H1 (cell line): Measurements from ENCODE around the gene HSF2. TPM values are rescaled to one million over a fixed set of nuclear protein-coding genes. Genes with fewer than 3 reads are reported as not detected.

ENCODE experiments used
- CTCF ChIA-PET: fragments of 300-600 bp; sonication (Branson Sonifier 250); formaldehyde crosslinking; loops from one replicate; lab custom pipeline; 2021; ENCODE audit not compliant: partially characterized antibody; lab: Charles Lee
- POLR2A ChIA-PET: fragments of 300-600 bp; sonication (Branson Sonifier 250); formaldehyde crosslinking; loops from one replicate; lab custom pipeline; 2021; ENCODE audit warnings: inconsistent platforms; ENCODE audit not compliant: partially characterized antibody; lab: Charles Lee
- DNase-seq, 2 experiments: peaks; one replicate each; pipeline versions ENCODE4 v3.0.0 to v3.0.0-alpha.2; 2010 to 2022; ENCODE audit warnings: low spot score in 2 of 2, low read depth in 1 of 2, mixed read lengths in 1 of 2
- FAIRE-seq: peaks from 2 replicates; lab custom pipeline; 2011; peaks lifted over from hg19 to GRCh38; lab: Jason Lieb, UNC
- H2AFZ ChIP-seq: 2 replicates; pipeline ENCODE4 v1.8.1; 2012; ENCODE audit warnings: low read length, inconsistent platforms
- H2AK5ac ChIP-seq: 2 replicates; pipeline ENCODE4 v1.6.1; 2013; ENCODE audit warnings: low read depth, low read length
- H2BK120ac ChIP-seq: replicated peaks from 2 replicates; pipeline ENCODE3; 2013; ENCODE audit warnings: low read depth, low read length, inconsistent platforms
- H2BK12ac ChIP-seq: 2 replicates; pipeline ENCODE4 v1.6.1; 2013; ENCODE audit warnings: low read depth, low read length
- H2BK15ac ChIP-seq: 2 replicates; pipeline ENCODE4 v1.6.1; 2013; ENCODE audit warnings: low read length
- H2BK20ac ChIP-seq: 2 replicates; pipeline ENCODE4 v1.6.1; 2013; ENCODE audit warnings: low read length
- H2BK5ac ChIP-seq: 2 replicates; pipeline ENCODE4 v1.6.1; 2013; ENCODE audit warnings: low read depth, low read length
- H3K14ac ChIP-seq: 2 replicates; pipeline ENCODE4 v1.6.1; 2013; ENCODE audit warnings: inconsistent platforms; ENCODE audit not compliant: insufficient read length
- H3K18ac ChIP-seq: 2 replicates; pipeline ENCODE4 v1.6.1; 2013; ENCODE audit warnings: low read length; ENCODE audit errors: extremely low read depth
- H3K23ac ChIP-seq: 2 replicates; pipeline ENCODE4 v1.6.1; 2013; ENCODE audit warnings: inconsistent platforms; ENCODE audit not compliant: insufficient read length
- H3K23me2 ChIP-seq: 2 replicates; pipeline ENCODE4 v1.6.1; 2013; ENCODE audit warnings: low read depth, low read length
- H3K27ac ChIP-seq: 2 replicates; pipeline ENCODE4 v1.6.1; 2011; ENCODE audit warnings: low read depth, low read length, inconsistent platforms
- H3K27me3 ChIP-seq, 4 experiments: replicated peaks in 1 of 4; 1 replicate in 1 of 4; 2 replicates in 3 of 4; pipeline versions ENCODE4 v1.6.1 to v1.8.1; 2011 to 2013; ENCODE audit warnings: low read length in 3 of 4, mild to moderate bottlenecking in 3 of 4, inconsistent platforms in 2 of 4, mixed read lengths in 2 of 4, moderate library complexity in 1 of 4; ENCODE audit not compliant: control insufficient read depth in 3 of 4, insufficient read depth in 3 of 4; ENCODE audit errors: extremely low read depth in 1 of 4
- H3K36me3 ChIP-seq, 4 experiments: 2 replicates each; pipeline versions ENCODE4 v1.6.1 to v1.8.1; 2011 to 2013; ENCODE audit warnings: mild to moderate bottlenecking in 4 of 4, low read length in 3 of 4, moderate library complexity in 2 of 4, control low read depth in 1 of 4, inconsistent platforms in 1 of 4; ENCODE audit not compliant: insufficient read depth in 4 of 4, control insufficient read depth in 2 of 4
- H3K4ac ChIP-seq: replicated peaks from 2 replicates; pipeline ENCODE3; 2013; ENCODE audit warnings: low read length, low read depth, mixed read lengths, inconsistent platforms; ENCODE audit not compliant: insufficient read length
- H3K4me1 ChIP-seq, 4 experiments: replicated peaks in 1 of 4; 1 replicate in 1 of 4; 2 replicates in 3 of 4; pipeline versions ENCODE4 v1.6.1 to v1.8.1; 2011 to 2013; ENCODE audit warnings: low read length in 3 of 4, inconsistent platforms in 2 of 4, mixed read lengths in 1 of 4; ENCODE audit not compliant: insufficient read depth in 4 of 4, control insufficient read depth in 3 of 4
- H3K4me2 ChIP-seq, 2 experiments: 2 replicates each; pipeline versions ENCODE4 v1.6.1 to v1.8.1; 2011 to 2013; ENCODE audit warnings: low read depth in 2 of 2, low read length in 2 of 2, control low read depth in 1 of 2, inconsistent platforms in 1 of 2, mild to moderate bottlenecking in 1 of 2; ENCODE audit not compliant: insufficient read depth in 1 of 2
- H3K4me3 ChIP-seq, 4 experiments: fragments of 200-600, 300-600 bp in 1 of 4; sonication (generic), shearing (Covaris generic), sonication (Bioruptor Twin) in 1 of 4; 2 replicates each; pipeline versions ENCODE4 v1.5.1 to v1.8.1; 2011 to 2016; ENCODE audit warnings: low read length in 4 of 4, low read depth in 3 of 4, control low read depth in 2 of 4, inconsistent platforms in 2 of 4, mild to moderate bottlenecking in 2 of 4, mixed read lengths in 1 of 4, moderate library complexity in 1 of 4; ENCODE audit not compliant: insufficient read depth in 2 of 4; ENCODE audit errors: extremely low read depth in 1 of 4
- H3K56ac ChIP-seq: replicated peaks from 2 replicates; pipeline ENCODE3; 2013; ENCODE audit warnings: low read depth, mild to moderate bottlenecking, mixed read lengths, low read length, inconsistent platforms; ENCODE audit not compliant: insufficient read length
- H3K79me1 ChIP-seq: 2 replicates; pipeline ENCODE4 v1.6.1; 2013; ENCODE audit warnings: low read depth, low read length, control low read depth
- H3K79me2 ChIP-seq, 2 experiments: 2 replicates each; pipeline versions ENCODE4 v1.6.1 to v1.8.1; 2012 to 2013; ENCODE audit warnings: low read length in 2 of 2, mild to moderate bottlenecking in 2 of 2, inconsistent platforms in 1 of 2; ENCODE audit not compliant: insufficient read depth in 2 of 2, control insufficient read depth in 1 of 2
- H3K9ac ChIP-seq, 4 experiments: replicated peaks in 1 of 4; 1 replicate in 1 of 4; 2 replicates in 3 of 4; pipeline versions ENCODE4 v1.6.1 to v1.8.1; 2011 to 2013; ENCODE audit warnings: low read depth in 3 of 4, low read length in 3 of 4, control low read depth in 2 of 4, mild to moderate bottlenecking in 2 of 4, moderate library complexity in 2 of 4, inconsistent platforms in 1 of 4; ENCODE audit errors: extremely low read depth in 1 of 4
- H3K9me3 ChIP-seq, 2 experiments: 2 replicates each; pipeline versions ENCODE4 v1.6.1 to v1.8.1; 2012 to 2013; ENCODE audit warnings: mild to moderate bottlenecking in 2 of 2, moderate library complexity in 2 of 2, control low read depth in 1 of 2, inconsistent platforms in 1 of 2, low read depth in 1 of 2, low read length in 1 of 2, mixed read lengths in 1 of 2; ENCODE audit not compliant: insufficient read depth in 2 of 2
- H4K20me1 ChIP-seq, 2 experiments: replicated peaks in 1 of 2; 2 replicates each; pipeline versions ENCODE3 to v1.8.1; 2011 to 2013; ENCODE audit warnings: inconsistent platforms in 2 of 2, low read length in 2 of 2, mild to moderate bottlenecking in 1 of 2; ENCODE audit not compliant: insufficient read depth in 2 of 2, control insufficient read depth in 1 of 2
- H4K5ac ChIP-seq: 2 replicates; pipeline ENCODE4 v1.6.1; 2013; ENCODE audit warnings: low read length, low read depth, mixed read lengths, inconsistent platforms; ENCODE audit not compliant: insufficient read length
- H4K8ac ChIP-seq: 2 replicates; pipeline ENCODE4 v1.8.0; 2013; ENCODE audit warnings: mild to moderate bottlenecking, moderate library complexity, low read length, inconsistent platforms; ENCODE audit not compliant: insufficient read depth; ENCODE audit errors: extremely low read depth
- H4K91ac ChIP-seq: replicated peaks from 2 replicates; pipeline ENCODE3; 2013; ENCODE audit warnings: low read length, mixed read lengths, inconsistent platforms; ENCODE audit not compliant: insufficient read length
- RNF2 ChIP-seq: fragments of 200-900, 300-1000 bp; sonication (generic); IDR thresholded peaks from 2 replicates; pipeline ENCODE4 v1.7.1; 2016; ENCODE audit warnings: borderline replicate concordance, low read depth, mild to moderate bottlenecking, antibody characterized with exemption, low read length; ENCODE audit not compliant: poor library complexity, severe bottlenecking; ENCODE audit errors: missing control alignments
- SIX5 ChIP-seq: IDR thresholded peaks from 2 replicates; pipeline ENCODE4 v1.6.1; 2011; ENCODE audit warnings: mild to moderate bottlenecking, low read depth, low read length
- TCF12 ChIP-seq: IDR thresholded peaks from 2 replicates; pipeline ENCODE4 v1.6.1; 2011; ENCODE audit warnings: low read depth, mild to moderate bottlenecking, low read length
- WGBS, 2 experiments: shearing (Covaris generic) in 1 of 2; methylation state at CpG; one replicate each; pipeline versions ENCODE4 v1.1.6 to v1.1.7; 2013 to 2015; ENCODE audit warnings: low lambda C conversion rate in 2 of 2, mixed read lengths in 2 of 2, inconsistent platforms in 1 of 2, low coverage in 1 of 2, missing lambda C conversion rate in 1 of 2; ENCODE audit not compliant: insufficient replicate concordance in 2 of 2, insufficient coverage in 1 of 2, insufficient read length in 1 of 2; ENCODE audit errors: extremely low coverage in 1 of 2, missing lambda C conversion rate in 1 of 2; 5-methylcytosine and 5-hydroxymethylcytosine counted together
- polyA plus RNA-seq, 7 experiments: library from polyadenylated mRNA; depleted of rRNA in 3 of 7; stranded (reverse) in 5 of 7; unstranded in 2 of 7; fragments of >200 nt in 5 of 7; fragments of 200-250 nt in 2 of 7; gene quantifications; 1 replicate in 5 of 7; 2 replicates in 1 of 7; 4 replicates in 1 of 7; pipeline versions ENCODE4 v1.2.1 to v1.2.3, GENCODE V29; 2011 to 2013; ENCODE audit warnings: missing spikeins in 2 of 7, mixed read lengths in 2 of 7
- total RNA-seq: library from RNA; stranded (reverse); fragmentation: NEBNext Ultra II Directional; extraction: Animal tissue kit (Norgen Biotek cat#: 25700); gene quantifications from 2 replicates; pipeline ENCODE4 v1.2.1, GENCODE V29; 2021
- TF ChIP-seq, protein P1 (sequence below): IDR thresholded peaks from 2 replicates; pipeline ENCODE4 v1.6.1; 2012; ENCODE audit warnings: inconsistent platforms

HSF2 gene
- total and polyA plus RNA-seq, 2 of the 8 experiments (the other 6 are each of a cell fraction or from before 2014, with no cell fraction given): 16.3 to 18.3 TPM

DNA sequence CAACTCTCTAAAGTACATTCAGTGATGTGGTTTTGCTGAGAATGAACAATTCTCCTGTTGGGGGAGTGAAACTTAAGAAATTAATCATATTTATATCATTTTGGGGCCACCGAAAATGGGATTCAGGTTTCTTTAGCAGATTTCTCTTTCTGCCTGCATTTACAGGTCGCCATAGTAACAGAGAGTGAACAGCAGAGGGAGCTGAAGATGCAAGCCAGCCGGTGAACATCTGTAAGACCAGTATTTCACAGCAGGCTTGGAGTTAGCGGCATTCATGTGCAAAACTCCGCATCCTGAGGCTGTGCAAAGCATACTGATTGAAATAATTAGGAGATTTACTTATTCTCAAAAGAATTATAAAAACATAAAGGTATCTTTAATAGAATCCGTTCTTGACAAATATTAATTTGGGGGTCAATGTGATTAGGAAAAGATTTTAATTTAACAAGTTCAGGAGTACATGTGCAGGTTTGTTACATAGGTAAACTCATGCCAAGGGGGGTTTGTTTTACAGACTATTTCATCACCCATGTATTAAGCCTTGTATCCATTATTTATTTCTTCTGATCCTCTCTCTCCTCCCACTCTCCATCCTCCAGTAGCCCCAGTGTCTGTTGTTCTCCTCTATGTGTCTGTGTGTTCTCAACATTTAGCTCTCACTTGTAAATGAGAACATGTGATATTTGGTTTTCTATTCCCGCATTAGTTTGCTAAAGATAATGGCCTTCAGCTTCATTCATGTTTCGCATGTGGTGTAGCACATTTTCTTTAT is 17.8 kb upstream of the HSF2 start:
- no peaks in the 10 kb centered on the region for H3K36me3 ChIP-seq
- H3K4me3 ChIP-seq: no peak overlapping the region; a peak in 1 of 8 replicates
- no peaks in the 10 kb centered on the region for H3K79me1 ChIP-seq
- H2BK12ac ChIP-seq: no peak overlapping the region
- no peaks in the 10 kb centered on the region for H4K20me1 ChIP-seq
- no peak overlapping the region for H3K23ac ChIP-seq
- no peak overlapping the region; a peak in 1 of 4 replicates for H3K4me2 ChIP-seq
- CTCF ChIA-PET: interaction anchor here (0.6 to 7.7 kb wide), 8 partner anchors 10 to 980 kb away, joined by 3 to 31 read pairs (median 6); no protein-coding TSS in a partner anchor
- H3K14ac ChIP-seq: no peak overlapping the region
- no peaks in the 10 kb centered on the region for H3K9me3 ChIP-seq
- POLR2A ChIA-PET: no interaction called here
- H2BK15ac ChIP-seq: no peak overlapping the region
- H3K23me2 ChIP-seq: no peaks in the 10 kb centered on the region
- no peak overlapping the region for H2BK20ac ChIP-seq
- no peaks in the 10 kb centered on the region for H3K4me1 ChIP-seq
- no peak overlapping the region for H4K5ac ChIP-seq
- no peak overlapping the region for H3K4ac ChIP-seq
- no peak overlapping the region for H4K8ac ChIP-seq
- H2BK5ac ChIP-seq: no peak overlapping the region
- peak in 1 of 2 experiments; percentile 29 for DNase-seq
- peaks cover 0 to 1% (median 0%) of the 10 kb centered on the region in 4 experiments; a peak in 2 of 7 replicates for H3K27me3 ChIP-seq
- peak; percentile 91 for FAIRE-seq
- no peak overlapping the region for H3K18ac ChIP-seq
- H2AFZ ChIP-seq: no peak overlapping the region
- H3K56ac ChIP-seq: no peak overlapping the region
- H3K79me2 ChIP-seq: no peaks in the 10 kb centered on the region
- no peak overlapping the region for H3K27ac ChIP-seq
- H2AK5ac ChIP-seq: no peak overlapping the region
- no peak overlapping the region for H2BK120ac ChIP-seq
- WGBS, 2 experiments: 26% methylated on average over 8 of the region's 8 CpGs; no CpG with 5 or more reads in 1 of the 2 experiments
- no peak overlapping the region for H4K91ac ChIP-seq
- no peak overlapping the region for H3K9ac ChIP-seq
- no peak for TF ChIP-seq SIX5
- TF ChIP-seq TCF12: peak; percentile 95
- TF ChIP-seq, protein P1, sequence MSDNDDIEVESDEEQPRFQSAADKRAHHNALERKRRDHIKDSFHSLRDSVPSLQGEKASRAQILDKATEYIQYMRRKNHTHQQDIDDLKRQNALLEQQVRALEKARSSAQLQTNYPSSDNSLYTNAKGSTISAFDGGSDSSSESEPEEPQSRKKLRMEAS: no peak
- TF ChIP-seq RNF2: no peak
